Measurements from ENCODE around the gene ARHGAP40. TPM values are rescaled to one million over a fixed set of nuclear protein-coding genes. Genes with fewer than 3 reads are reported as not detected.
A peak's percentile ranks its signal among the peaks of the same experiment; 100 is the strongest.

The ARHGAP40 gene
- total RNA-seq, 1 experiment from 2014 or later: not detected

DNA sequence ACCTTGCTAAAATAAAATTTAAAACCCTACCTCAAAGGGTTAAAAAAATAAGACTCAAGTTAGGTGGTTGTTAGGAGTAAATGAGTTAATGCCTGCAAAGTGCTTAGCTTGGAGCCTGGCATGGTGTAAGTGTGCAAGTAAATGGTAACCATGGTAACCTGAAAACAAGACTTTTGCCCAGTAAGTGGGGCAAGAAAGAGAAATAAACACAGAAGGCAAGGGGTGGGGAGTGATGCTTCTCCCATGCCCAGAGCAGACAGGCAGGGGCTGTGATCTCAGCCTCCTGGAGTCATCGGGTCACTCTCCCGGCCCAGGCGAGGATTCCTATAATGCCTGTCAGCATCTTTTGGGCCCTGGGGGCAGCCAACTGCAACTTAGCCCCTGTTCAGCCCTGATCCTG is 63.5 kb downstream of the ARHGAP40 start:
- DNase-seq: no peak
- Histone ChIP-seq H3K4me3 (no peak overlapping the region), H3K27ac (no peak overlapping the region), H3K9me3 (replicated peaks) (no peaks in the 10 kb centered on the region), H3K27me3 (peaks cover 9% of the 10 kb centered on the region; the same call in 1 of the 2 replicates), H3K36me3 (no peaks in the 10 kb centered on the region), H3K4me1 (no peaks in the 10 kb centered on the region)

DNA sequence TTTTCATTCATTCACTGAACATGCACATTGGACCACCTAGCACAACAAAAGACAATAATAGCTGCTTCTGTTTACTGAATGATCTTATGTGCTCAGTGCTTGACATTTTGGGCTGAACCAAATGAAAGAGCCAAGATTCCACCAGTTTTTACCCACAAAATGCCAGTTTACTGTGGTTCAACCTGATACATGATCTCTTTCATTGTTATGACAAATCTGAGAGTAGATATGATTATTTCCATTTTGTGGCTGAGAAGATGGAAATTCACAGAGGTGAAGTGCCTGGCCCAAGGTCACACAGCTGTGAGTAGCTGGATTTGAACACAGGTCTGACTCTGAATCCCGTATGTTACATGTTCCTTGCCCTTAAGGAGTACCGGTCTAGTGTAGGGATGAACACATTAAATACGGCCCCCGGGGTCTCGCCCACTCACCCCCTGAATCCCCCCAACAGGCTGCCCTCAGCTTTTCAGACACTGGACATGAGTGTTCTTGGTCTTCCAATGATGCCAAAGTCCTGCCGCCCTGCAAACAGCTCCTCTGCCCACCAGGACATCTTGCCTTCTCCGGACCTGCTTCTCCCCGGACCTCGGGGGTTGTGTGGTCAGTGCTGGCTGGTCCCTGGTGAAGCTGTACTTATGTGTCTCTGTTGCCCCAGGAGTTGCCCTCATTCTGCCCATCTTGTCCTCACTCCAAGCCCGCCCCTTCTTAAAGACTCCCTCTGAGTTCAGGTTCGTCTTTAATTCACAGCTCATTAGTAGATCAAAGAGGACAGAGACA is 64.1 kb downstream of the ARHGAP40 start:
- H3K27me3 ChIP-seq: peaks cover 9% of the 10 kb centered on the region; the same call in 1 of the 2 replicates
- H3K4me3 ChIP-seq: no peak overlapping the region
- H3K36me3 ChIP-seq: no peaks in the 10 kb centered on the region
- DNase-seq: no peak
- H3K9me3 ChIP-seq (replicated peaks): no peaks in the 10 kb centered on the region
- no peak overlapping the region for H3K27ac ChIP-seq
- H3K4me1 ChIP-seq: no peaks in the 10 kb centered on the region

DNA sequence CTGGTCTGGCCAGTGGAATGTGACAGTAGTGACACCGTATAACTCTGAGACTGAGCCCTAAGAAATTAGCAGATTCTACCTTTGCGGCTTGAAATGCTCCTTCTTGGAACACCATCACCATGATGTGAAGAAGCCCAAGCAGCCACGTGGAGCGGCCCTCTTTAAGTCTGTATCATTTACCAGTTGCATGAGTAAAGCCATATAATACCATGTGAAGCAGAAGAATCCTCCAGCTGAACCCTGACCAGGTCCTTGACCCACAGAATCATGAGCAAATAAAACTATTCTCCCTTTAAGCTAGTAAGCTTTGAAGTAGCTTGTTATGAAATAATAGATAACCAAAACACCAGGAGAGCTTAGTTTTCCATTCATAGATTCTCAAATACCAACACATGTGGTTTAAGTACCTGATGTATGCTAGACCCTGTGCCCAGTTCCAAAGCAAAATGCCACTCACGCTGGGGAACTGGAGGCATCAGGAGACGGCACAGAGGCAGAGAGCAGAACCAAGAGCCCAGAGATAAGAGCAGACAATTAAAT is 65.9 kb downstream of the ARHGAP40 start:
- Histone ChIP-seq H3K4me3 (no peak overlapping the region), H3K36me3 (no peaks in the 10 kb centered on the region), H3K27me3 (peaks cover 9% of the 10 kb centered on the region; the same call in 1 of the 2 replicates), H3K27ac (no peak overlapping the region), H3K9me3 (replicated peaks) (no peaks in the 10 kb centered on the region), H3K4me1 (no peaks in the 10 kb centered on the region)
- no peak for DNase-seq

DNA sequence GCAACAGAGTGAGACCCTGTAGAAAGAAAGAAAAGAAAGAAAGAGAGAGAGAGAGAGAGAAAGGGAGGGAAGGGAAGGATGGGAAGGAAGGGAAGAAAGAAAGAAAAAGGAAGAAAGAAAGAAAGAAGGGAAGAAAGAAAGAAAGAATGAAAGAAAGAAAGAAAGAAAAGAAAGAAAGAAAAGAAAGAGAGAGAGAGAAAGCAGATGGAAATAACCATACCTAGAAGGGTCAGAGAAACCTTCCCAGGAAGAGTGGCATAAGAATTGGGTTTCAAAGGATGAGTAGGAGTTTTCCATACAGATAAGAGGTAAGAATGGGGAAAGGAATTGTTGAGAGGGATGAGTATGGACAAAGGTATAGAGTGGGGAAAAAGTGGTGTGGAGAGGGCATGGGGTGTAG is 68.1 kb downstream of the ARHGAP40 start:
- H3K27me3 ChIP-seq: peaks cover 9% of the 10 kb centered on the region; the same call in 1 of the 2 replicates
- no peak overlapping the region for H3K27ac ChIP-seq
- no peak overlapping the region for H3K4me3 ChIP-seq
- no peaks in the 10 kb centered on the region for H3K36me3 ChIP-seq
- H3K9me3 ChIP-seq (replicated peaks): no peaks in the 10 kb centered on the region
- DNase-seq: no peak
- no peaks in the 10 kb centered on the region for H3K4me1 ChIP-seq

DNA sequence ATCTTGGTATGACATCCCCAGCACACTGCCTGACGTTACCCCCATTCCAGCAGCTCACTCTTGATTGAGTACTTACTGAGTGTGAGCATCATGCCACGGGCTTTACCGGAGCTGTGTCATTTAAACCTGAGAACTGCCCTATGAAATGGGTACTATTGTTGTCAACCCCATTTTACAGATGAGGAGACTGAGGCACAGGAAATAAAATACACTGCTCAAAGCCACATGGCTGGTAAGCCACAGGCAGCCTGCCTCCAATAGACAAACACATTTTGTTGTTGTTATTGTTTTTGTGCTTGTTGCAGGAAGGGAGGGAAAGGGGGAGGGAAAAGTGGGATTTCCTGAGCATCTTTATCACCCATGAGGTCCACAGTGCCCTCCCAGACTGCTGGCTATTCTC is 69.2 kb downstream of the ARHGAP40 start:
- Histone ChIP-seq H3K36me3 (no peaks in the 10 kb centered on the region), H3K9me3 (replicated peaks) (no peaks in the 10 kb centered on the region), H3K27ac (no peak overlapping the region), H3K4me1 (no peaks in the 10 kb centered on the region), H3K27me3 (peaks cover 5% of the 10 kb centered on the region; the same call in 1 of the 2 replicates), H3K4me3 (no peak overlapping the region)
- DNase-seq: no peak

DNA sequence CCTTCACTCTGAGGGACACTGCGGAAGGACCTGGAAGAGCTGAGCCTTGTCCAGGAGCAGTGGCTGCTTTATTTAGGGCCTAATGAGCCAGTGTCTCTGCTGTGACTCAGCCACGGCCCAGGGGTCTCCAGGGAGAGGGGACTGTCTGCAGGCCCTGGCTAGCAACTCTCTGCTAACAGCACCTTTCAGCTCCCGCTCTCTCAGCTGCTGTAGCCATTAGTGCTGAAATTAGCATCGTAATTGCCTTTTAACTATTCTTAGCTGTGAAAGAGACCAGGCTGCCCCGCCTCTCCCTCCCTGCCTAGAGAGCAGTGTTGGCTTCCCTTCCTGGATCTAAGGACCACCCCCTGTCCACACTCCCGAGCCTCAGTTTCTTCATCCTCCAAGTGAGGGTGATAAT is 69.6 kb downstream of the ARHGAP40 start:
- Histone ChIP-seq H3K4me3 (no peak overlapping the region), H3K27me3 (peaks cover under 1% of the 10 kb centered on the region; the same call in 1 of the 2 replicates), H3K4me1 (no peaks in the 10 kb centered on the region), H3K9me3 (replicated peaks) (no peaks in the 10 kb centered on the region), H3K36me3 (no peaks in the 10 kb centered on the region), H3K27ac (no peak overlapping the region)
- no peak for DNase-seq

DNA sequence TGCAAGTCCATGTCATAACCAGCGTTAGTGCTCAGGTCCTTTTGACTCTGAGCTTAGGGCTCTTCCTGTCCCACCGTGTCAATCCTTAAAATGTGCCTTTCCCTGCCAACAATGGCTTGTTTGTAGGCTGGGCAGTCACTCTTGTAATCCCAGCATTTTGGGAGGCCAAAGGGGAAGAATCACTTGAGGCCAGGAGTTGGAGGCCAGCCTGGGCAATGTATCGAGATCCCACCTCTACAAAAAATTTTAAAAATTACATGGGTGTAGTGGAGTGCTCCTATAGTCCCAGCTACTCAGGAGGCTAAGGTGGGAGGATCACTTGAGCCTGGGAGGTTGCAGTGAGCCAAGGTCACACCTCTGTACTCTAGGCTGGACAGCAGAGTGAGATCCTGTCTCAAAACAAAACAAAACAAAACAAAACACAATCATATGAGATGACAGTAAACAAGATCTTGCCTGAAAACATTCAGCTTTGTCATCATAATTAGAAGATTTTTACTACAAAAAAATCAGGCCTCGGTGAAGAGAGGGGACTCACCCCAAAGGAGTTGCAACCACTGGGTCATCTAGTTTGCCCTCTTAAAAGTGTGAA is 70.2 kb downstream of the ARHGAP40 start:
- no peaks in the 10 kb centered on the region for H3K9me3 ChIP-seq (replicated peaks)
- no peaks in the 10 kb centered on the region for H3K4me1 ChIP-seq
- H3K27me3 ChIP-seq: no peaks in the 10 kb centered on the region
- no peak overlapping the region for H3K4me3 ChIP-seq
- DNase-seq: no peak
- H3K27ac ChIP-seq: no peak overlapping the region
- H3K36me3 ChIP-seq: no peaks in the 10 kb centered on the region

DNA sequence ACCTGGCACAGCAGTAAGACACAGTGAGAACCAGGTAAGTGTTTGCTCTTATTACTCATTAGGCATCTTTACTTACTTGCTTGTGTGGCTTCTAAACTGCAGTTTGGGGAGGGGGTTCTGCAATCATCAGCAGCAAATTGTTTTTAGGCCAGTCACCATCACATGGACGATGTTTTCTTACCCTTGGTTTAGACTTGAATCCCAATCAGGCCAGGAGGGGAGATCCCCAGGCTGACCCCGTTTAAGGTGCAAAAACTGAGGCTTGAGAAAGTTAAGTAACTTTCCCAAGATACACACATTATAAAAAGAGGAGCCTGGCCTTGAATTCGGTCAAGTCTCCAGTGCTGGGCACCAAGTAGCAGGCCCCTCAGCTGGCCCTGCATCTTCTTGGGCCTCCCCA is 70.9 kb downstream of the ARHGAP40 start:
- no peak overlapping the region for H3K27ac ChIP-seq
- no peaks in the 10 kb centered on the region for H3K27me3 ChIP-seq
- H3K9me3 ChIP-seq (replicated peaks): no peaks in the 10 kb centered on the region
- H3K36me3 ChIP-seq: no peaks in the 10 kb centered on the region
- H3K4me3 ChIP-seq: no peak overlapping the region
- no peaks in the 10 kb centered on the region for H3K4me1 ChIP-seq
- DNase-seq: no peak

DNA sequence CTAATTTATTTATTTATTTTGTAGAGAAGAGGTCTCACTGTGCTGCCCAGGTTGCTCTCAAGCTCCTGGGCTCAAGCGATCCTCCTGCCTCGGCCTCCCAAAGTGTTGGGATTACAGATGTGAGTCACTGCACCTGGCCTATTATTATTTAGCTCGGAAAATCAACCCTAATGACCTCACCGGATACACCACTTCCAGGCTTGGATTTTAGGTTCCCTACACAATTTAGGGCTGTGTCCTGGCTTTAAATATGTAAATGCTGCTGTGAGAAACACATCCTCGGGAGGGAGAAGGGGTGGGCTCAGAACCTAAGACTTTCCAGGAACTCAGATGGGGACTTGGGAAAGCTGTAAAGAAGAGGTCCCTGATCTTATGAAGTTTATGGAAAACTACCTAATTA is 71.7 kb downstream of the ARHGAP40 start:
- Histone ChIP-seq H3K36me3 (no peaks in the 10 kb centered on the region), H3K27ac (no peak overlapping the region), H3K4me1 (no peaks in the 10 kb centered on the region), H3K27me3 (no peaks in the 10 kb centered on the region), H3K9me3 (replicated peaks) (no peaks in the 10 kb centered on the region), H3K4me3 (peak overlapping the region; percentile 63)
- no peak for DNase-seq

DNA sequence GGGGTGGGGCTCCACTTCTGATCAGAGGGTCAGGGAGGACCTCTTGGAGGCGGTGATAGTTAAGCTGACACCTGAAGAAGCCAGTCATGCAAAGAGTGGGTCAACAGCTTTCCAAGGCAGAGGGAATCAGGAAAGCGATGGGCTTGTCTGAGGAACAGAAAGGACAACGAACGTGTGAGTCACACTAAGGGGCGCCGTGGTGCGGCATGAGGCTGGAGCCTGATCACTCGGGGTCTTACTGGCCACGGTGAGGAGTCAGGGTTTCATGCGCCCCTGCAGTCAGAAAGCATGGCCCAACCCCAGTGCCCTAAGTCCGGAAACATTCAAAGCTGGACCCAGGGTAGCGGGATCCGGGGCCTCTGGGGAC is 72.1 kb downstream of the ARHGAP40 start:
- H3K27me3 ChIP-seq: no peaks in the 10 kb centered on the region
- peak overlapping the region; percentile 60 for H3K27ac ChIP-seq
- peak; percentile 50 to 52 for DNase-seq
- peak overlapping the region; percentile 63 for H3K4me3 ChIP-seq
- H3K9me3 ChIP-seq (replicated peaks): no peaks in the 10 kb centered on the region
- no peaks in the 10 kb centered on the region for H3K4me1 ChIP-seq
- H3K36me3 ChIP-seq: no peaks in the 10 kb centered on the region

DNA sequence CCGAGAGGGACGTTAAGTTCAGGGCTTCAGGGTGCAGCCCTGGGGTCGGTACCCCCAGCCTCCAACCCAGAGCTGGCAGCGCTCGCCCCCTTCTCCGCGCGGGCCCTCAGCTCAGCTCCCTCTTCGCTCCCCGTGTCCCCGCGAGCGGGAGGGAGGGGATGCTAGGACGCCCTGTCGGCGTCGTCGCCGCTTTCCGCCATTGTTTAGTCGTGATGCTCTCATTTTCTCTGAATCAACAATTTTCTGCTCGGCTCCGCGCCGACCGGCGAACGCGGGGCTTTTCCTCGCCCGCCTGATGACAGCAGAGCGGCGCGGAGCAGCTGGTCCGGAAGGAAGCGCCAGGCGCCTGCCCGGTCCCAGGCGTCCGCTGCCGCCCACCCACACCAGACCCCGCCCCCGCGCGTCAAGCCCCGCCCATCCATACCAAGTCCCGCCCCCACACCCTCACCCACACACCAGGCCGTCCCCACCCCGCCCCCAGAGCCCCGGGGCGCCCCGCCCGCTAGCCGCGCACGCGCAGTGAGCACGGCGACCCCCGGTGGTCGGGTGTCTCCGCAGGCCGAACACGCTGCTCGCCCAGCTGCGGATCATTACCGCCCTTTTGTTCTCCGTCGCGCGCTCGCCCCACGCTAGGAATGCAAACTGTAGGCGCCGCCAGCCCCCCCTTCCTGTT is 72.6 kb downstream of the ARHGAP40 start:
- Histone ChIP-seq H3K27me3 (no peaks in the 10 kb centered on the region), H3K9me3 (replicated peaks) (no peaks in the 10 kb centered on the region), H3K27ac (peak overlapping the region; percentile 60), H3K4me1 (no peaks in the 10 kb centered on the region), H3K36me3 (no peaks in the 10 kb centered on the region), H3K4me3 (peak overlapping the region; percentile 63)
- DNase-seq: peak; percentile 58 to 70

DNA sequence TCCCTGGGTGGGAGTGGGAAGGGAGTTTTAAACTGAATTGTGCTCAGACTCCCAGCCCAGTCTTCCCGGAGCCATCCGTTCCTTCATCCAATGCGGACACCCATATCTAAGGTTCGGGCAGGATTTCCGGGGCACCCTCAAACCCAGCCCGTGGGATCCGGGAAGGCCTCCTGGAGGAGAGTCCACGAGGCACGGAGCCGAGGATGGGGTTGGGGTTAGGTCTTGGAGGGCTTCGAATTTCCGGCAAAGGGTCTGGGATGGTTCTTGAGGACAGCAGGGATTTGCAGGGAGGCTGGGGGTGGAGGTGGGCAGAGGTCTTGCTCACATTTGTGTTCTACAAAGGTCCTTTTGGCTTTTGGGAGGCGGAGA is 73.1 kb downstream of the ARHGAP40 start:
- Histone ChIP-seq H3K27ac (no peak overlapping the region), H3K4me3 (peak overlapping the region; percentile 63)

DNA sequence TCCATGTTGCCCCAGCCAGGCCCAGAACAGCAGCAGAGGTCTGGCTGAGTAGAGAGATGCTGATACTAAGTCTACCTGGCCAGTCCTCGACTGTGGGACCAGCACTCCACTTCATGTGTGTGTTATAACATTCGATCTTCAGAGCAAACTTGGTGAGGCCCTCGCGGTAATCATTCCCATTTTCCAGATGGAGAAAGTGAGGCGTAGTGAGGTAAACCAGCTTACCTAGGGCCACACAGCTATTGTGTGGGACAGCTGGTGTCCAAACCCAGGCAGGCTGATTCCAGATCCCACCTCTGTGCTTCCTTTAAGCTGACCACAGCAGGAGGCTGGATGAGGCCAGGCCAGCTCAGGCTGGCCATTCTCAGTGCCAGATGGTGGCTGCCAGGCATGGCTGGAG is 75.0 kb downstream of the ARHGAP40 start:
- Histone ChIP-seq H3K4me3 (no peak overlapping the region), H3K27me3 (no peaks in the 10 kb centered on the region), H3K27ac (no peak overlapping the region), H3K4me1 (no peaks in the 10 kb centered on the region), H3K9me3 (replicated peaks) (no peaks in the 10 kb centered on the region), H3K36me3 (no peaks in the 10 kb centered on the region)
- no peak for DNase-seq

More for the DNA sequence above, 73.1 kb downstream of the ARHGAP40 start:
- Histone ChIP-seq H3K4me1 (no peaks in the 10 kb centered on the region), H3K9me3 (replicated peaks) (no peaks in the 10 kb centered on the region), H3K36me3 (no peaks in the 10 kb centered on the region), H3K27me3 (no peaks in the 10 kb centered on the region)
- no peak for DNase-seq

DNA sequence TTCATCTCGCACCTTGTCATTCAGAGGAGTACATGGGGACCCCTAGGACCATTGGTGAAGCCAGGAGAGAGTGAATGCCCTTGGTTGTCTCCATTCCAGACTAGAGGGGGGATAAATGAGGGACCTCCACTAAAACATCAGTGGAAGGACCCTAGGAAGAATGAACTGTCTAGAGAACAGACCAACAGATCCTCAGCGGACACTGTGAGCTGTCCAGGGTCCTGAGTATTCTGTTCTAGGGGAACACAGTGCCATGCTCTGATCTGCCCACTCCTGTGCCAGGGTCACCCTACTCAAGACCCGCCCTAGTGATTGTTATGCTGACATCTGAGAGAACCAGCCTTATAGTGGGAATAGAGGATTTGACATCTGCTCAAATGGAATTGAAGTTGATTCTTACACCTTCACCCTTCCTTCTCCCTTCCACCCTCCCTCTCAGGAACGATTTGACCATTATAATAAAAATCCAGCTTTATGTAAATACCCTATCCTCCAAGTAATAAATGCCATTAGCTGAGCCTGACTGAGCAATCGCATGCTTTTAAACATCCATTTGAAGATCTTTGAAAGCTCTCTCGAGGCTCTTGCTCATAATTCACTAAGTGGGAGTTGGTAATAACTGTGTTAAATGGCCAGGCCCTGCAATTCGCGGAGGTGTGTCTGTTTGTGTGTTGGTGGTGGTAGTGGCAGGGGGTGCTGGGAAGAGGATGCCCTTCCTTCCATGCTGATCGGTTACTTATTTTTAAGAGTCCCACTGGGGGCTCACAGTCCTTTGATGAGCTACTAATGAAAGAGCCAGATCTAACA is 79.1 kb downstream of the ARHGAP40 start:
- H3K27me3 ChIP-seq: no peaks in the 10 kb centered on the region
- no peak overlapping the region for H3K4me3 ChIP-seq
- DNase-seq: peak; percentile 71 to 86
- H3K36me3 ChIP-seq: no peaks in the 10 kb centered on the region
- H3K9me3 ChIP-seq (replicated peaks): no peaks in the 10 kb centered on the region
- no peaks in the 10 kb centered on the region for H3K4me1 ChIP-seq
- no peak overlapping the region for H3K27ac ChIP-seq
